PFSK-1 (cell line): ENCODE results near the gene MAB21L3.

Source experiments
- FOXP2 ChIP-seq: optimal IDR thresholded peaks from 2 replicates; pipeline ENCODE3; 2011; ENCODE audit warnings: borderline replicate concordance, control low read depth, inconsistent platforms; ENCODE audit not compliant: insufficient read depth; ENCODE audit errors: extremely low read length, extremely low read depth
- POLR2AphosphoS5 ChIP-seq: IDR thresholded peaks from 2 replicates; pipeline ENCODE4 v1.6.1; 2012; ENCODE audit warnings: low read depth, mild to moderate bottlenecking, control low read depth, low read length, moderate library complexity
- REST ChIP-seq, 2 experiments: IDR thresholded peaks; 2 replicates each; pipeline versions ENCODE4 v1.6.1 to v1.8.0; 2011 to 2012; ENCODE audit warnings: low read depth in 2 of 2, low read length in 2 of 2, control low read depth in 1 of 2, inconsistent platforms in 1 of 2, mild to moderate bottlenecking in 1 of 2, moderate library complexity in 1 of 2; ENCODE audit not compliant: insufficient read depth in 1 of 2
- SIN3A ChIP-seq: IDR thresholded peaks from 2 replicates; pipeline ENCODE4 v1.6.1; 2012; ENCODE audit warnings: mild to moderate bottlenecking, low read length, moderate library complexity, borderline replicate concordance; ENCODE audit not compliant: insufficient read depth
- TAF1 ChIP-seq: IDR thresholded peaks from 2 replicates; pipeline ENCODE4 v1.6.1; 2012; ENCODE audit warnings: low read length, control low read depth, borderline replicate concordance; ENCODE audit not compliant: insufficient read depth

MAB21L3 gene

DNA sequence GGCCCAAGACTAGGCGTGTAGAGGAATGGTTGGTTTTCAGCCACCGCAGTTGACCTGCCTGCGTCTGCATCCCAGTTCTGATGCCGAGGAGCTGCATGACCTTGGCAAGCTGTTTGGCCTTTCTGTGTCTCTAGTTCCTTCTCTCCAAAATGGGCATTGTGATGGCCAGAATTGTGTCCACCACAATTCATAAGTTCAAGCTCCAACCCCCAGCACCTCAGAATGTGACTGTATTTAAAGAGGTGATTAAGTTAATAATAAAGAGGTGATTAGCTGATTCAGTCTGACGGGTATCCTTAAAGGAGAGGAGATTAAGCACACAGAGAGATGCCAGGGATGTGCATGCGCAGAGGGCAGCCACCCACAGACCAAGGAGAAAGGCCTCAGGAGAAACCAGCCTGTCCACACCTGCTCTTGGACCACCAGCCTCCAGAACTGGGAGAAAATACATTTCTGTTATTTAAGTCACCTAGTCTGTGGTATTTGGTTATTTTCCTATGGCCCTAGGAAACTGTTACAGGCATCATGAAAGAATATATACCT lies 28.5 kb downstream of the MAB21L3 start:
- no peak for TF ChIP-seq TAF1
- no peak for TF ChIP-seq SIN3A
- no peak for TF ChIP-seq POLR2AphosphoS5
- TF ChIP-seq FOXP2, result no peak
- no peak for TF ChIP-seq REST (IDR thresholded peaks at IDR 0.05; ENCODE audit: insufficient read depth in 1 of 2, low read depth in 2 of 2, low read length in 2 of 2)

DNA sequence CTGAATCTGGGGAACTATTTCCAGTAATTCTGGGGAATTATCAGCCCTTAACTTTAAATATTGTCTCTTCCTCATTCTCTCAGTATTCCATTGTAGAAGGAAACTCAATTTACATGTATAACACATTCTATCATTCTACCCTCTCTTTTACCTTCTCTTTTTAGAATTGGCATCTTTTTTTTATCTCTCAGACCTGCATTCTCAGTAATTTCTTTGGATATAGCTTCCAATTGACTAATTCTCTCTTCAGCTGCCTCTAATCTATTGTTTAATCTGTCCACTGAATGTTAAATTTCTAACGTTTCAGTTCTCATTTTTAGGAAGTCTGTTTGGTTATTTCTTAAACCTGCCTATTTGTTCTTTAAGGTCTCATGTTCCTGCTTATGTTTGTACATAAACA lies 33.0 kb downstream of the MAB21L3 start:
- no peak for TF ChIP-seq FOXP2
- TF ChIP-seq REST (IDR thresholded peaks at IDR 0.05; ENCODE audit: insufficient read depth in 1 of 2, low read depth in 2 of 2, low read length in 2 of 2), result no peak

- TF ChIP-seq REST (IDR thresholded peaks at IDR 0.05; ENCODE audit: insufficient read depth in 1 of 2, low read depth in 2 of 2, low read length in 2 of 2) (no peak), SIN3A (no peak), FOXP2 (no peak), TAF1 (no peak), POLR2AphosphoS5 (no peak)
These were observed 35.9 kb downstream of the MAB21L3 start for GRCh38 chr1:116147114-116147510.

DNA sequence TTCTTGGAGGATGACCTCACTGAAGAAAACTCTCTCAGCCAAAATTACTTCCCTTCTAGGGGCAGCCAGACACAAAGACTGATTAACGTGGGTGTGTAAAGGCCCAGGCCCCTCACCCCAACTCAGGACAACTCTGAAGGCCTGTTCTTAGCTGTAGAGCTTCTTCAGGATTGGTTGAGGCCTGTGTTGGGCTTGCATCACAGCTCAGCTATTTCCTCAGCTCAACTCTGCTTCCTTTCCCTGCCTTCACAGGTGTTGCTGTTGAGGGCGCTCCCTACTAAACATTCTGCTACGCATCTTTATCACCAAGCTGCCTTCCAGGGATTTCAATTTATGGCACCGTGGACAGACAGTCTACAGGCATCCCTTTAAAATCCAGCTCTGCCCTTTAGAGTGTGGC lies 36.8 kb downstream of the MAB21L3 start:
- TF ChIP-seq TAF1 (no peak), SIN3A (no peak), POLR2AphosphoS5 (no peak), REST (IDR thresholded peaks at IDR 0.05; ENCODE audit: insufficient read depth in 1 of 2, low read depth in 2 of 2, low read length in 2 of 2) (no peak), FOXP2 (no peak)

DNA sequence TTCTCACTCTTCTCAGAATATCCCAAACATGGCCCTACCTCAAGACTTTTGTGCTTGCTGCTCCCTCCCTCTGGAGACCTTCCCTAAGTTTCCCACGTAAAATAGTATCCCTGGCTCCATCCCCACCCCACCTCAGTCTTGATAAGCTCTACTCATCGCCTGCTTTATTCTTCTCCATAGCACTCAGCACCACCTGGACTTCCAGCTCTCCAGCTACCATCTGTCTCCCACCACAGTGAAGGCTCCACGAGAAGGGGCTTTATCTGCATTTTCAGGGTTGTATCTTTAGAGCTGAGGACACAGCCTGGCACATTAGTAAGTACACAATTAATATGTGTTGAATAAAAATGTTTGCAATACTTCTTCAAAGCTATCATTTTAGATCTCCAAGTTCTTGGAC lies 37.8 kb downstream of the MAB21L3 start:
- TF ChIP-seq FOXP2 (no peak), SIN3A (no peak), POLR2AphosphoS5 (no peak), TAF1 (no peak), REST (IDR thresholded peaks at IDR 0.05; ENCODE audit: insufficient read depth in 1 of 2, low read depth in 2 of 2, low read length in 2 of 2) (no peak)
